ENCODE measurements around the gene LMNB1.

LMNB1 gene

DNA sequence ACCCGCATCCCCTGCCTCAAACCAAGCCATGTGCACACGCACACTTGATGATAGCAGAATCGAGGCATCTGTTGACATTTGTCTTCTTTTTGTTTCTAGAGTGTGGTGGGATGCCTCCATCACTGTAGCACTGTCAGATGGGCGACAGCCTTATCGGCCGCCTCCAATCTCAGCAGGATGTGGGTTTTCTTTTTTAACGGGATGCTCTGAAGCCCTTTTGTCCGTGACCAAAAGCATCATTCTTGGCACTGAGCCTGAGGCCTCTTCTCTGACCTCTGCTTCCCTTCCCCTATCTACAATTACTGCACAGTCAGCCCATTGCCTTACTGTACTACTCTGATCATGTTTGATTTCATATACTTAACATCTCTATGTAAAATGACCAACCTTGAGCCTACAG is 78.3 kb downstream of the LMNB1 start:
- no peak for DNase-seq (ENCODE audit: low spot score)

GRCh38 chr5:126857472-126858410 is 80.8 kb downstream of the LMNB1 start:
- no peak for DNase-seq (ENCODE audit: low spot score)

- DNase-seq (ENCODE audit: low spot score), result no peak
Measured at GRCh38 chr5:126858441-126858840, 81.5 kb downstream of the LMNB1 start.

DNA sequence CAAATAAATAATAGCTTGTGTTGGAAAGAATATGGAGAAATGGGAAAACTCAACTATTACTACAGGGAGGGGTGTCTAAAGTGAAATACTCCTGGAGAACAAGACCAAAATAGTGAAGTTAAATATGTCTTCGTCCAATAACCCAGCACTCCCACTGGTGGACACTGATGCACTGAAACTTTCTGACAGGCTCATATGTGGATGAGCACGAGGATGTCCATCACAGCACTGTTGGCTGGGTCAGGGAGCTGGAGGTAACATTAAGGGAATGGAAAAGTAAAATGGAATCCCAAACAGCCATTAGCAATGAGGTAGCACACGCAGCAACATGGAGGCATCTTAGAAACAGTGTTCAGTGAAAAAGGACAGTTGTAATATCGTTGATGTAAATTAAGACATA is 86.5 kb downstream of the LMNB1 start:
- DNase-seq (ENCODE audit: low spot score), result no peak

GRCh38 chr5:126864042-126864688 is 87.2 kb downstream of the LMNB1 start:
- peak; percentile 38 for DNase-seq (ENCODE audit: low spot score)

- DNase-seq (ENCODE audit: low spot score), result no peak
Measured at GRCh38 chr5:126865299-126865698, 88.4 kb downstream of the LMNB1 start.

GRCh38 chr5:126866851-126867636 is 90.1 kb downstream of the LMNB1 start:
- DNase-seq (ENCODE audit: low spot score), result peak; percentile 27

GRCh38 chr5:126868338-126869004 is 91.5 kb downstream of the LMNB1 start:
- DNase-seq (ENCODE audit: low spot score), result no peak

- no peak for DNase-seq (ENCODE audit: low spot score)
Measured at GRCh38 chr5:126869005-126869451, 92.1 kb downstream of the LMNB1 start.

DNA sequence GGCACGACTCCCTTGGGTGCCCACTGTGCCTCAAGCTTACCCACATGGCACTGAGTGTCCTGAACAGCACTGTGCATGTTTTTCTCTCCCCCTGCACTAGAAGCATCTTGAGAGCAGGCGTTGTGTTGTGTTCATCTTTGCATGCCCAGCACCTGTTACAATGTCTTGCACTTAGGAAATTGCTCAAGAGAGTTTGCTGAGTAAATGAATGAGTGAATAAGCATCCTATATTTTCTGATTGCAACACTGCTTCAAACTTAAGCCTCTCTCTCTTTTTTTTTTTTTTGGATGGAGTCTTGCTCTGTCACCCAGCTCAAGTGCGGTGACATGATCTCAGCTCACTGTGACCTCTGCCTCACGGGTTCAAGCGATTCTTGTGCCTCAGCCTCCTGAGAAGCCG is 94.5 kb downstream of the LMNB1 start:
- no peak for DNase-seq (ENCODE audit: low spot score)

- DNase-seq (ENCODE audit: low spot score), result no peak
Measured at GRCh38 chr5:126872561-126873354, 95.8 kb downstream of the LMNB1 start.

GRCh38 chr5:126875303-126875785 is 98.4 kb downstream of the LMNB1 start:
- DNase-seq (ENCODE audit: low spot score), result no peak

DNA sequence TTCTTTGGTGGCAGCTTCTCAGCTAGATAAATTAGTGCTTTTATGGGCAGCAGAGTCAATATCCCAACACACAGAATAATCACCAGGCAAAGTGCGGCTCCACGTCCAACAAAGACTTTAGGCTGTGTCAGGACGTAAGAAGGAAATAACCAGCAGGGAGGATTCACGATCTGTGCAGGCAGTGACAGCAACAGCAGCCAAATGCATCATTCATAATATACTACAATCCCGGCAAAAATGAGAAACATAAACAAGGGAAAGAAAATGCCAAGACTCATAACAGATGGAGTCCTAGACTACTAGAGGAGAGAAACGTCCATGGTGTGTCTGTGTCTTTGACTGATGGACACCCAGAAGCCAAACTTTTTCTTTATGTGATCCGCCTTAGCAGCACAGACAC is 100.7 kb downstream of the LMNB1 start:
- DNase-seq (ENCODE audit: low spot score), result no peak

DNA sequence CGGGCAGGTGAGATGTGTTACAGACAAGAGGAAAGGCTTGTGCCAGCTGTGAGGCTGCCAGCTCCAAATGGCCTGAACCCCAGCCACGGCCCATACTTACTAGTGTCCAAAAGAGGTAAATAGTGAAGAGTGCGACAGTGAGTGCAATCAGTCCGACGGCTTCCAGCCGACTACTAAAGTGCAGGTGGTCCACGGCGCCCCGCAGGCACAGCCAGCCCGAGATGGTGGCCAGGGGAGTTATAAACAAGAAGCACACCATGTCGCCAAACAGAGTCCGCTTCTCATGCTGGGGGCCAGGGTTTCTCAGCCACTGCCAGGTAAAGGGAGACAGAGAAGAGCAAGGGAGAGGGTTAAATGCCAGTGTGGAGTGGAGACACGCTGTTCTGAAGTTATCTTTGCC is 101.1 kb downstream of the LMNB1 start:
- DNase-seq (ENCODE audit: low spot score), result no peak

- DNase-seq (ENCODE audit: low spot score), result no peak
Measured at GRCh38 chr5:126878634-126879033, 101.7 kb downstream of the LMNB1 start.

DNA sequence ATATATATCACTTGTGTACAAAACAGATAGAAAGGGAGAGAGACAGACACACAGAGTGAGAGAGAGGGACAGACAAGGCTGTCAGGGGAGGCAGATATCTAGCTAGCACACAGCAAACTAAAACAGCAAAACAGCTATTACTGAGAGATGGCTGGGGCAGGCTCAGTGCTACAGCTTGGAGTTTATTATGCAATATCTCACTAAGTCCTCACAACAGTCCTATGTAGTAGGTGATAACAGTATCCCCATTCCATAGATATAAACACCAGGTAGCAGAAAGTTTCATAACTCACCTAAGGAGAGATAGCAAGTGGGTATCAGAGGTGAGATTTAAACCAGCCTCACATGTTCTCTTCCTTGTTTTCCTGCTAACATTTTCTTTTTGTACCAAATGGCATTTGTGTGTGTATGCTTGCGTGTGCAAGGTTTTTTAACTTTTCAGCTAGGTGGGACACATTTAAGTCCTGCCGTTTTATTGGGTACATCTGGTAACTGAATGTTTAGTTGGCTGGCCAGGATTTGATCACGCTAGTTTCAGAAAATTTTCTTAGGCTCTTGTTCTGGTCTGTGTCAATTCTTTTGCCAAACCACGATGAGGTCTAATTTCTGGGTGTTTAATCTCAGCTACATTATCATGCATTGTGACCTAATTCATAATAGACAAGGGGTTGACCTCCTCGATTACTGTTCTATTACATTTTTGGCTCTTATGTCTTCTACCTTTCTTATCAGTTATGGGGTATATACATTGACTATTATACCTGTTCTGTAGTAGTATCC is 105.1 kb downstream of the LMNB1 start:
- DNase-seq (ENCODE audit: low spot score), result no peak

DNA sequence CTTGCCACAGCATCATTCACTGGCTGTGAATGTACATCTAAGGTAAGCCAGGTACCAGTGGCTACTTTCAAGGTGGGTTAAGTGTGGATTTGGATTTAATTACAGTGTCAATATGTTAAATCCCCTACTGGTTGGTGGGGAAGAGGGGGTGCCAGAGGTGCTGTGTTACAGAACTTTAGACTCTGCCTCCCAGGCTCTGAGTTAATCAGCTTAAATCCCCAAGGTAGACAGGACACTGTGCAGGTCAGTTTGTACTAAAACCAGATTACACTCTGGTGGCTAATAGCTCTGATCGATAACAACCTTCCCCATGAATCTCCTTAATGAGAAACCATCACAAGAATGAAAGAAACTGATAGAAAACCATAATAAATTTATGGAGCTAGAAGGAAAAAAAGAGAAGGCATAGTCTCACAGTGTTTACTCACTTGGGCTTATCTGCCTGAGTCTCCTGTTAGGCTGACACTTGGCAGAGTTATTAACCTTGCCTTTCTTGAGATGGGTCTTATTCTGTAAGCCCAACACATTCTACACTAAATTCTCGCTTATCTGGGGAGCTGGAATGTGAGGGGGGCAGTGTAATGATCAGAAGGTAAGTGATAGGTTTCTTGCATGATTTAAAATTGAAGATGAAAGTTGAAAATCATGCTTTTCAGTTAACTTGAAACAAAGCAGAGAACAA is 106.8 kb downstream of the LMNB1 start:
- peak; percentile 73 for DNase-seq (ENCODE audit: low spot score)

DNA sequence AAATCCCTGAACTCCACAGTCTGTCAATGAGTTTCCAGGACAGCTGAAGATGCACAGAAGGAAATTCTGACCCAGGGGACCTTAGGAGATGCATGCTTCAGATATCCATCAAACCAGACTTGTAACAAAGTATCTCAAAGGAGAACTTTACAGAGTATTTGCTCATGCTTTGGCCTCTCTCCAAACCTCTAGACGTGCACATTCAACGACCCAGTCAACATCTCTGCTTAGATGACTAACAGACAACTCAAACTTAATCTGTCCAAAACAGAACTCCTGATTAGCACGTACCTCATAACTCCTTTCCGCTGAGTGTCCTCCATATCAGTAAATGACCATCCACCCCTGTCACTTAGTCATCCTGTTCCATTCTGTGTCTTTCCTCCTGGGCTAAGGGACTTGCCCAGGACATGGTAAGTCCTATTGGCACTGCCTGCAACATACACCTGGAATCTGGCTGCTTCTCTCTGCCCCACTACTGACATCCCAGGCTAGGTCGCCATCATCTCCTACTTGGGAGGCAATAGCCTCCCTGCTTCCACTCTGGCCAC is 107.4 kb downstream of the LMNB1 start:
- peak; percentile 90 for DNase-seq (ENCODE audit: low spot score)

All from hematopoietic multipotent progenitor cell treated with erythropoietin and hydrocortisone succinate and interleukin-3 and kit ligand, for 15 days (in vitro differentiated cells).